SK-N-SH treated with all-trans-retinoic acid at 6 μM for 48 hours (cell line): ENCODE results near the gene SMPDL3B.

Source experiments
- ATAC-seq: fragments of 200-7000 bp; cut with Tn5 transposase; 3 replicates; pipeline ENCODE4 v1.9.1; 2020; ENCODE audit warnings: mild to moderate bottlenecking, moderate library complexity
- ARNTL ChIP-seq: fragments of 450-650 bp; formaldehyde crosslinking; IDR thresholded peaks from 2 replicates; pipeline ENCODE4 v1.5.0; 2020; ENCODE audit warnings: low read depth, mild to moderate bottlenecking, moderate library complexity, borderline replicate concordance
- BACH2 ChIP-seq: fragments of 250-450 bp; sonication (Bioruptor Pico); IDR thresholded peaks from 2 replicates; pipeline ENCODE4 v1.9.0; 2021; ENCODE audit warnings: mild to moderate bottlenecking, borderline replicate concordance
- CSDC2 ChIP-seq: fragments of 250-450 bp; sonication (Bioruptor Pico); IDR thresholded peaks from 2 replicates; pipeline ENCODE4 v1.5.0; 2020; ENCODE audit warnings: mild to moderate bottlenecking, moderate library complexity
- ESRRG ChIP-seq: fragments of 250-450 bp; sonication (Bioruptor Pico); IDR thresholded peaks from 2 replicates; pipeline ENCODE4 v1.6.1; 2021; ENCODE audit warnings: mild to moderate bottlenecking
- GLIS3 ChIP-seq: fragments of 250-450 bp; sonication (Bioruptor Pico); IDR thresholded peaks from 2 replicates; pipeline ENCODE4 v1.5.0; 2020; ENCODE audit warnings: mild to moderate bottlenecking, moderate library complexity
- ISL1 ChIP-seq: fragments of 250-450 bp; sonication (Bioruptor Pico); IDR thresholded peaks from 2 replicates; pipeline ENCODE4 v2.1.2; 2022; ENCODE audit warnings: mild to moderate bottlenecking, moderate library complexity
- OSR1 ChIP-seq: fragments of 250-450 bp; sonication (Bioruptor Pico); IDR thresholded peaks from 2 replicates; pipeline ENCODE4 v1.8.0; 2022; ENCODE audit warnings: moderate library complexity, mild to moderate bottlenecking, inconsistent platforms
- PPARA ChIP-seq: fragments of 250-450 bp; sonication (Bioruptor Pico); IDR thresholded peaks from 2 replicates; pipeline ENCODE4 v1.5.0; 2020; ENCODE audit warnings: mild to moderate bottlenecking, borderline replicate concordance
- RARB ChIP-seq: fragments of 250-450 bp; sonication (Bioruptor Pico); IDR thresholded peaks from 2 replicates; pipeline ENCODE4 v1.8.0; 2021; ENCODE audit warnings: mild to moderate bottlenecking, moderate library complexity
- SNAI2 ChIP-seq: fragments of 250-450 bp; sonication (Bioruptor Pico); IDR thresholded peaks from 2 replicates; pipeline ENCODE4 v1.5.0; 2020; ENCODE audit warnings: mild to moderate bottlenecking, moderate library complexity
- TCF4 ChIP-seq: fragments of 250-450 bp; sonication (Bioruptor Pico); IDR thresholded peaks from 2 replicates; pipeline ENCODE4 v1.8.0; 2021; ENCODE audit warnings: mild to moderate bottlenecking, moderate library complexity, borderline replicate concordance
- TOX ChIP-seq: fragments of 250-450 bp; sonication (Bioruptor Pico); IDR thresholded peaks from 2 replicates; pipeline ENCODE4 v1.8.0; 2021; ENCODE audit warnings: mild to moderate bottlenecking, moderate library complexity, borderline replicate concordance
- ZC3H10 ChIP-seq: fragments of 250-450 bp; sonication (Bioruptor Pico); IDR thresholded peaks from 2 replicates; pipeline ENCODE4 v1.5.1; 2021; ENCODE audit warnings: mild to moderate bottlenecking, moderate library complexity
- ZFP30 ChIP-seq: fragments of 450-650 bp; formaldehyde crosslinking; IDR thresholded peaks from 2 replicates; pipeline ENCODE4 v1.5.0; 2022; ENCODE audit warnings: mild to moderate bottlenecking, moderate library complexity
- ZNF565 ChIP-seq: fragments of 450-650 bp; formaldehyde crosslinking; conservative IDR thresholded peaks from 2 replicates; pipeline ENCODE4 v1.5.0; 2020; ENCODE audit warnings: low read depth, mild to moderate bottlenecking, moderate library complexity
- ZNF70 ChIP-seq: fragments of 450-650 bp; formaldehyde crosslinking; IDR thresholded peaks from 2 replicates; pipeline ENCODE4 v1.5.0; 2020; ENCODE audit warnings: mild to moderate bottlenecking, moderate library complexity
- TF ChIP-seq, protein P1 (sequence below): fragments of 250-450 bp; sonication (Bioruptor Pico); IDR thresholded peaks from 2 replicates; pipeline ENCODE4 v1.5.1; 2020; ENCODE audit warnings: low read depth, mild to moderate bottlenecking, moderate library complexity
- TF ChIP-seq, protein P2 (sequence below): fragments of 250-450 bp; sonication (Bioruptor Pico); IDR thresholded peaks from 2 replicates; pipeline ENCODE4 v1.5.1; 2021; ENCODE audit warnings: mild to moderate bottlenecking, moderate library complexity
- TF ChIP-seq, protein P3 (sequence below): fragments of 250-450 bp; sonication (Bioruptor Pico); IDR thresholded peaks from 2 replicates; pipeline ENCODE4 v1.5.0; 2020; ENCODE audit warnings: mild to moderate bottlenecking, moderate library complexity
- TF ChIP-seq, protein P4 (sequence below): fragments of 250-450 bp; sonication (Bioruptor Pico); IDR thresholded peaks from 2 replicates; pipeline ENCODE4 v1.8.0; 2021; ENCODE audit warnings: low read depth, mild to moderate bottlenecking, moderate library complexity, borderline replicate concordance

SMPDL3B gene

DNA sequence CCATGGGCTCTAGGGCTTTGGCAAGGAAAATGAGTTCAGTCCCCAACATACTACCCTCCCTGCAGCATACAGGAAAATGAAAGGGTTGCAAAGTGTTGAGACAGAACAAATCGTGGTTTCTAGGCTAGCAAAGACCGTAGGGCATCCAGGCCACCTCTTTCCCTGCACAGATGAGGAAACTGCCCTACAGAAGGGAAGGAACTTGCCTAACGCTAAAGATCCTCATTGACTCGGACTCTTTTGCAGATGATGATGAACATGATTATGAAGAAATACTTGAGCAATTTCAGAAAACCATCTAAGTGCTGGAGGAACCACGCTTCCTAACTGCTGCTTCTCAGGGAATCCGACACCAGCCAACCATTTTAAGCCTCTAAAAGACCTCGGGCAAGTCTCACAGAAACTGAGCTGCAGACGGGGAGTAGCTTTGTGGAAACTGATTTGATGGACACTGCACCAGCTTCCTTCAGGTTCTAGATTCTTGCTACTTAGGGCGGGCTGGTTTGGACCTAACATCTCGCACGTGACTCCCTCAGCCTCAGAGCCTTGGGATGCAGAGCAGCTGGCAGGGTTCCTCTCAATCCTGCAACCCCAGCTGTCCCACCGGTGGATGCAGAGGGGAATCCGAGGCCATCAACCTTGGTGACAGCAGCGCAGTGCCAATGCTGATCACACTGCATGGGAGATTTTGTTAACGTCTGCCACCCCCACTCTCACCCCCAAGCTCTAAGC lies 49.0 kb upstream of the SMPDL3B start:
- no peak for ATAC-seq
- TF ChIP-seq SNAI2 (CRISPR knock-in tag): no peak

DNA sequence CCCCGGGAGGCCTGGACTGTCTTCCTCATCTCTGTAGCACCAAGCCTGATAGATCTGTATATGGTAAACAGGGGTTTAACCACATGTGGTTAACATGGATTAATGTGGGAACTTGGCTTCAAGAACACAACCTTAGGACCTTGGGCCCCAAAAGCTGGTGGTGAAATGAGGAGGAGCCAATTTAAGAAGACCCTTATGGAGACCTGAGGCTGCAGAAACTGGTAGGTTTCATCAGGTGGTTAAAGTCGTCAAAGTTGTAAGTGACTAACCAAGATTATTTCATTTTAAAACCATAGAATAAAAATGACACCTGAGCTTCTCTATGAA lies 48.5 kb upstream of the SMPDL3B start:
- no peak for TF ChIP-seq RARB (CRISPR knock-in tag)
- TF ChIP-seq, protein P1, sequence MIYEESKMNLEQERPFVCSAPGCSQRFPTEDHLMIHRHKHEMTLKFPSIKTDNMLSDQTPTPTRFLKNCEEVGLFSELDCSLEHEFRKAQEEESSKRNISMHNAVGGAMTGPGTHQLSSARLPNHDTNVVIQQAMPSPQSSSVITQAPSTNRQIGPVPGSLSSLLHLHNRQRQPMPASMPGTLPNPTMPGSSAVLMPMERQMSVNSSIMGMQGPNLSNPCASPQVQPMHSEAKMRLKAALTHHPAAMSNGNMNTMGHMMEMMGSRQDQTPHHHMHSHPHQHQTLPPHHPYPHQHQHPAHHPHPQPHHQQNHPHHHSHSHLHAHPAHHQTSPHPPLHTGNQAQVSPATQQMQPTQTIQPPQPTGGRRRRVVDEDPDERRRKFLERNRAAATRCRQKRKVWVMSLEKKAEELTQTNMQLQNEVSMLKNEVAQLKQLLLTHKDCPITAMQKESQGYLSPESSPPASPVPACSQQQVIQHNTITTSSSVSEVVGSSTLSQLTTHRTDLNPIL (CRISPR knock-in tag): no peak
- TF ChIP-seq ZNF565 (CRISPR knock-in tag): no peak
- no peak for ATAC-seq

DNA sequence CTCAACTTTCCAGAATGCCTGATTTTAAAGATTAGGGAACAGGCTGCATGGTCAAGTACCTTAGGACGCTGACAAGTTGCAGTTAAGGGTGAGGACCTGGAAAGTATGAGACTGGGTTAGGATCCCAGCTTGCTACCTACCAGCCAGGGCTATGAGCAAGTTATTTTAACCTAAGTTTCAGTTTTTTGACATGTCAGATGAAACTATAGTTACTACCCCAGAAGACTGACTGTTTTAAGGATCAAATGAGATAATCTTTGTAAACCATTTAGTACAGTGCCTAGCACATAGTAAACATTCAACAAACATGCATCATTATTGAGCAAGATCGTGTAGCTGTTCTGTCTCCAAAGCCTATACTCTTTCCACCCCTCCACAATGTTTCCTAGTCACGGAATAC lies 48.1 kb upstream of the SMPDL3B start:
- TF ChIP-seq ZFP30 (no peak), SNAI2 (CRISPR knock-in tag) (no peak), RARB (CRISPR knock-in tag) (no peak), TOX (no peak), TCF4 (CRISPR knock-in tag) (no peak), ZNF565 (CRISPR knock-in tag) (no peak), PPARA (CRISPR knock-in tag) (no peak)
- TF ChIP-seq, protein P2, sequence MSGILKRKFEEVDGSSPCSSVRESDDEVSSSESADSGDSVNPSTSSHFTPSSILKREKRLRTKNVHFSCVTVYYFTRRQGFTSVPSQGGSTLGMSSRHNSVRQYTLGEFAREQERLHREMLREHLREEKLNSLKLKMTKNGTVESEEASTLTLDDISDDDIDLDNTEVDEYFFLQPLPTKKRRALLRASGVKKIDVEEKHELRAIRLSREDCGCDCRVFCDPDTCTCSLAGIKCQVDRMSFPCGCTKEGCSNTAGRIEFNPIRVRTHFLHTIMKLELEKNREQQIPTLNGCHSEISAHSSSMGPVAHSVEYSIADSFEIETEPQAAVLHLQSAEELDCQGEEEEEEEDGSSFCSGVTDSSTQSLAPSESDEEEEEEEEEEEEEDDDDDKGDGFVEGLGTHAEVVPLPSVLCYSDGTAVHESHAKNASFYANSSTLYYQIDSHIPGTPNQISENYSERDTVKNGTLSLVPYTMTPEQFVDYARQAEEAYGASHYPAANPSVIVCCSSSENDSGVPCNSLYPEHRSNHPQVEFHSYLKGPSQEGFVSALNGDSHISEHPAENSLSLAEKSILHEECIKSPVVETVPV: no peak
- TF ChIP-seq, all 23 proteins: peak for 0
- no peak for ATAC-seq

DNA sequence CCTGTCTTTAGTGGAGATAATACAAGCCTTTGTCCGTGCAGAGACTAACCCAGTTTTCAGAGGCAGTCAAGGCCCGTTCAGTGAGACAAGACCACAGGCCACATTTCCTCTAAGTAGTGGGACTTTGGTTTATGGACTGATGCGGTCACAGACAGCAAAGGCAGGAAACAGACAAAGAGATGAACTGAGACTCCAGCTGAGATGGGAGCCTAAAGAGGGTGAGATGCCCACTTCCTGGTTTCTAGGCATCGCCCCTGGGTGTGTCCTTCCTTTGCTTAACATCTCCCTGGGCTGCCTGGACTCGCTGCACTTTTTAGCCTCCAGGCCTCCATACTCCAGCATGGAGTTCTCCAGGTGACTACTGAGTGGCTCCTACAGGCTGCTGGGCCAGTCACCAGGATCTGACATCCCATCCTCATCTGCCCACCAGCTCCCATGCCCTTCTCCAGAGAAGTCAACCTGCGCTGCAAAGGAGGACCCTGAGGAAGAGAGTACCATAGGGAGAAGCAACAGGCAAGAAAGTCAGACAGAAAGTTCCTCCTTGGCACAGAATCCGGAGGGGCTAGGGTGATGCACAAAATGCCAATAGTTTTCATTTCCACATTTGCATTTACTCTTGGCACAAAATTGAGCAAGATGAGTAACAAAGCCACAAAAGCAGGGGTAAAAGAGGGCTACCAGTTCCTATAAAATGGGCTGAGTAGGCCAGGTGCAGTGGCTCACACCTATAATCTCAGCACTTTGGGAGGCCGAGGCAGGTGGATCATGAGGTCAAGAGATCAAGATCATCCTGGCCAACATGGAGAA lies 47.4 kb upstream of the SMPDL3B start:
- no peak for TF ChIP-seq ZC3H10 (CRISPR knock-in tag)
- no peak for TF ChIP-seq ISL1 (CRISPR knock-in tag)
- no peak for TF ChIP-seq CSDC2 (CRISPR knock-in tag)
- TF ChIP-seq ESRRG (CRISPR knock-in tag): no peak
- TF ChIP-seq SNAI2 (CRISPR knock-in tag): no peak
- TF ChIP-seq, protein P3, sequence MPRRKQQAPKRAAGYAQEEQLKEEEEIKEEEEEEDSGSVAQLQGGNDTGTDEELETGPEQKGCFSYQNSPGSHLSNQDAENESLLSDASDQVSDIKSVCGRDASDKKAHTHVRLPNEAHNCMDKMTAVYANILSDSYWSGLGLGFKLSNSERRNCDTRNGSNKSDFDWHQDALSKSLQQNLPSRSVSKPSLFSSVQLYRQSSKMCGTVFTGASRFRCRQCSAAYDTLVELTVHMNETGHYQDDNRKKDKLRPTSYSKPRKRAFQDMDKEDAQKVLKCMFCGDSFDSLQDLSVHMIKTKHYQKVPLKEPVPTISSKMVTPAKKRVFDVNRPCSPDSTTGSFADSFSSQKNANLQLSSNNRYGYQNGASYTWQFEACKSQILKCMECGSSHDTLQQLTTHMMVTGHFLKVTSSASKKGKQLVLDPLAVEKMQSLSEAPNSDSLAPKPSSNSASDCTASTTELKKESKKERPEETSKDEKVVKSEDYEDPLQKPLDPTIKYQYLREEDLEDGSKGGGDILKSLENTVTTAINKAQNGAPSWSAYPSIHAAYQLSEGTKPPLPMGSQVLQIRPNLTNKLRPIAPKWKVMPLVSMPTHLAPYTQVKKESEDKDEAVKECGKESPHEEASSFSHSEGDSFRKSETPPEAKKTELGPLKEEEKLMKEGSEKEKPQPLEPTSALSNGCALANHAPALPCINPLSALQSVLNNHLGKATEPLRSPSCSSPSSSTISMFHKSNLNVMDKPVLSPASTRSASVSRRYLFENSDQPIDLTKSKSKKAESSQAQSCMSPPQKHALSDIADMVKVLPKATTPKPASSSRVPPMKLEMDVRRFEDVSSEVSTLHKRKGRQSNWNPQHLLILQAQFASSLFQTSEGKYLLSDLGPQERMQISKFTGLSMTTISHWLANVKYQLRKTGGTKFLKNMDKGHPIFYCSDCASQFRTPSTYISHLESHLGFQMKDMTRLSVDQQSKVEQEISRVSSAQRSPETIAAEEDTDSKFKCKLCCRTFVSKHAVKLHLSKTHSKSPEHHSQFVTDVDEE (CRISPR knock-in tag): no peak
- TF ChIP-seq PPARA (CRISPR knock-in tag): no peak
- TF ChIP-seq TOX: no peak
- TF ChIP-seq, protein P2: no peak
- no peak for TF ChIP-seq RARB (CRISPR knock-in tag)
- TF ChIP-seq OSR1: no peak
- no peak for TF ChIP-seq ZNF565 (CRISPR knock-in tag)
- TF ChIP-seq TCF4 (CRISPR knock-in tag): no peak
- TF ChIP-seq ZNF70 (CRISPR knock-in tag): no peak
- TF ChIP-seq BACH2 (CRISPR knock-in tag): no peak
- TF ChIP-seq ARNTL: no peak
- TF ChIP-seq, protein P1 (CRISPR knock-in tag): no peak
- no peak for TF ChIP-seq ZFP30
- TF ChIP-seq, protein P4, sequence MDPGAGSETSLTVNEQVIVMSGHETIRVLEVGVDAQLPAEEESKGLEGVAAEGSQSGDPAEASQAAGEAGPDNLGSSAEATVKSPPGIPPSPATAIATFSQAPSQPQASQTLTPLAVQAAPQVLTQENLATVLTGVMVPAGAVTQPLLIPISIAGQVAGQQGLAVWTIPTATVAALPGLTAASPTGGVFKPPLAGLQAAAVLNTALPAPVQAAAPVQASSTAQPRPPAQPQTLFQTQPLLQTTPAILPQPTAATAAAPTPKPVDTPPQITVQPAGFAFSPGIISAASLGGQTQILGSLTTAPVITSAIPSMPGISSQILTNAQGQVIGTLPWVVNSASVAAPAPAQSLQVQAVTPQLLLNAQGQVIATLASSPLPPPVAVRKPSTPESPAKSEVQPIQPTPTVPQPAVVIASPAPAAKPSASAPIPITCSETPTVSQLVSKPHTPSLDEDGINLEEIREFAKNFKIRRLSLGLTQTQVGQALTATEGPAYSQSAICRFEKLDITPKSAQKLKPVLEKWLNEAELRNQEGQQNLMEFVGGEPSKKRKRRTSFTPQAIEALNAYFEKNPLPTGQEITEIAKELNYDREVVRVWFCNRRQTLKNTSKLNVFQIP (CRISPR knock-in tag): no peak
- no peak for TF ChIP-seq GLIS3 (CRISPR knock-in tag)
- no peak for ATAC-seq
